ENCODE results near the gene HM13.

HM13 gene

DNA sequence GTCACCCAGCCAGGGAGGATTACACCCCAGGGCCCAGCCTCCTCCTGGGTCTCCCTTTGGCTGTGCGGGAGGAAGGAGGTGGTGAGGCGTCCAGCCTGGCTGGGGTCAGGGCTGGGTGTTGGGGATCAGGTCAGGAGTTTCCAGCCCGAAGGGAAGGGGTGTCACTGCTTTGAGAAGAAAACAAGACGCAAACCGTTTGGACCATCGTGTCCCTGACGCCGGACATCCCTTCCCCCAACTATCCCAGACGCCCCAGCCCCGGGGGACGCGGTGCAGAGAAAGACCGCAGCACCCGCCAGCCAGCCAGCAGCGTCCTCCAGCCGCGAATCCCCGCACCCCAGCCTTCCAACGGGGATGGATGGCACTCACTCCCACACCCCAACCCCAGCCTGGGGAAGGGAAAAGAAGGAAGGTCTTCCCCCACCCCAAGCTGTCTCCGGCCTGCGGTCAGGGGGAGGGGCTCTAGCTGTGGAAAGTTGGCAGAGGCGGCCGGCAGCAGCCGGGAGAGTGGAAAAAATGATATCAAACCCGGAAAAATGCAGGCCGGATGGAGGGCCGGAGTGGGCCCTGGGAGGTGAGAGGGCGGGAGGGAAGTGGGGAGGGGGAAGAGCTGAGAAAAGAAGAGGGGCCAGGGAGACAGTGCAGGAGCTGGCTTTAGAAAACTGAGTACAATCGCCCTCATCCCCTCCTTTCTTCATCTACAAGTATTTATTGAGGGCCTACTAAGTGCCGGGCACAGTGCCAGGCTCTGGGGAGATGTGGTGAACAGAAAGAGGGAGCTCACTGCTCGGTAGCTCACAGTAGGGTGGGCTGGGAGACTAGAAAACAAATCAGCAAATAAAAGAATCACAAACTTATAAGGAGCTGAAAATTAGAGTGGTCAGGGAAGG, 28.5 kb upstream of the HM13 start:
- no peak overlapping the region for H3K4me2 ChIP-seq (ENCODE audit: low read length, poor library complexity, severe bottlenecking)

DNA sequence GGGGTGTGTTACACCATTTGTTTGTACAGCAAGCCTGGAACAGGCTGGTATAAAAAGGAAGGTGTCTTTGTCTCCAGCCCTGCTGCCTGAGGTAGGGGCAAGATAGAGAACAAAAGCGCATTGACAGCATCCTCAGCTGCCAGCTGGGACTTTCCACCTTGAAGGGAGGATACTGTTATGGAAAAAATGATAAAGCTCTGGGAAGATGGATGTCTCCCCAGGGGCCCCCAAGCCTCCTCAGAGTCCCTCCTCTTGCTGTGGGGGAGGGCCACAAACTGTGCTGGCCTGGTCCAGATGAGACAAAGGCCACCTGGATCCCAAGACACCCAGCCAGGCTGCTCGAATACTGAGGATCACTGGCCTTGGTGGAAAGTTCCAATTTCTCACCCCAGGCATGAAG, 26.1 kb upstream of the HM13 start:
- H3K23ac ChIP-seq (ENCODE audit: low read length in 2 of 2): no peak overlapping the region
- H3K27me3 ChIP-seq (ENCODE audit: control insufficient read depth in 1 of 2, insufficient read depth in 1 of 2, low read length in 2 of 2): peaks cover 7 to 16% of the 10 kb centered on the region in 2 experiments
- no peaks in the 10 kb centered on the region for H3K9me3 ChIP-seq (ENCODE audit: control insufficient read depth, low read length)
- no peak overlapping the region for H3K4me2 ChIP-seq (ENCODE audit: low read length, poor library complexity, severe bottlenecking)
- H3K4me1 ChIP-seq (ENCODE audit: control insufficient read depth, insufficient read depth, low read depth, low read length): peaks cover 2% of the 10 kb centered on the region
- H2BK12ac ChIP-seq (ENCODE audit: low read length in 2 of 2): no peak overlapping the region
- no peak overlapping the region for H2AFZ ChIP-seq (ENCODE audit: low read depth, low read length)
- no peak overlapping the region for H3K18ac ChIP-seq (ENCODE audit: low read depth in 1 of 2, low read length in 2 of 2)
- H3K36me3 ChIP-seq (ENCODE audit: control insufficient read depth in 1 of 2, insufficient read depth in 2 of 2, low read depth in 1 of 2, low read length in 2 of 2): no peaks in the 10 kb centered on the region
- no peak overlapping the region for H2BK120ac ChIP-seq (ENCODE audit: low read depth, low read length)
- no peak overlapping the region for H3K4ac ChIP-seq (ENCODE audit: low read depth in 1 of 2, low read length in 2 of 2)
- no peak overlapping the region for H4K91ac ChIP-seq (ENCODE audit: low read length)
- 70% methylated on average over 2 of the region's 2 CpGs for WGBS
- DNase-seq: no peak
- H4K8ac ChIP-seq (ENCODE audit: low read length): no peak overlapping the region
- H3K9ac ChIP-seq (ENCODE audit: low read length): no peak overlapping the region
- no peak overlapping the region for H3K14ac ChIP-seq (ENCODE audit: low read length in 2 of 2)
- no peak overlapping the region for H2BK15ac ChIP-seq (ENCODE audit: low read depth, poor library complexity, severe bottlenecking)
- H2AK5ac ChIP-seq (ENCODE audit: low read length, severe bottlenecking): no peak overlapping the region
- no peak overlapping the region for H3K4me3 ChIP-seq (ENCODE audit: insufficient read depth in 1 of 2, low read depth in 1 of 2, low read length in 2 of 2)
- no peak overlapping the region for H2BK5ac ChIP-seq (ENCODE audit: low read depth, low read length, poor library complexity, severe bottlenecking)
- no peak overlapping the region for H3K27ac ChIP-seq (ENCODE audit: low read length, poor library complexity, severe bottlenecking)
- no peaks in the 10 kb centered on the region for H3K79me1 ChIP-seq (replicated peaks; ENCODE audit: low read length, poor library complexity, severe bottlenecking)

More for the DNA sequence above, 28.5 kb upstream of the HM13 start:
- Histone ChIP-seq H3K36me3 (ENCODE audit: control insufficient read depth in 1 of 2, insufficient read depth in 2 of 2, low read depth in 1 of 2, low read length in 2 of 2) (no peaks in the 10 kb centered on the region), H2AFZ (ENCODE audit: low read depth, low read length) (no peak overlapping the region), H3K27me3 (ENCODE audit: control insufficient read depth in 1 of 2, insufficient read depth in 1 of 2, low read length in 2 of 2) (peaks cover 7 to 27% of the 10 kb centered on the region in 2 experiments), H3K4me1 (ENCODE audit: control insufficient read depth, insufficient read depth, low read depth, low read length) (peaks cover 3% of the 10 kb centered on the region), H2AK5ac (ENCODE audit: low read length, severe bottlenecking) (no peak overlapping the region), H4K8ac (ENCODE audit: low read length) (peak overlapping the region; percentile 32), H2BK12ac (ENCODE audit: low read length in 2 of 2) (no peak overlapping the region), H3K14ac (ENCODE audit: low read length in 2 of 2) (no peak overlapping the region), H4K91ac (ENCODE audit: low read length) (no peak overlapping the region), H3K79me1 (replicated peaks; ENCODE audit: low read length, poor library complexity, severe bottlenecking) (no peaks in the 10 kb centered on the region), H3K27ac (ENCODE audit: low read length, poor library complexity, severe bottlenecking) (no peak overlapping the region), H3K4me3 (ENCODE audit: insufficient read depth in 1 of 2, low read depth in 1 of 2, low read length in 2 of 2) (peak overlapping the region in 1 of 2 experiments; percentile 48), H2BK120ac (ENCODE audit: low read depth, low read length) (no peak overlapping the region), H3K18ac (ENCODE audit: low read depth in 1 of 2, low read length in 2 of 2) (no peak overlapping the region), H2BK15ac (ENCODE audit: low read depth, poor library complexity, severe bottlenecking) (no peak overlapping the region), H3K4ac (ENCODE audit: low read depth in 1 of 2, low read length in 2 of 2) (no peak overlapping the region), H2BK5ac (ENCODE audit: low read depth, low read length, poor library complexity, severe bottlenecking) (no peak overlapping the region), H3K23ac (ENCODE audit: low read length in 2 of 2) (no peak overlapping the region), H3K9ac (ENCODE audit: low read length) (peak overlapping the region; percentile 82), H3K9me3 (ENCODE audit: control insufficient read depth, low read length) (no peaks in the 10 kb centered on the region)
- WGBS: 74% methylated on average over 25 of the region's 31 CpGs
- peak; percentile 19 for DNase-seq

DNA sequence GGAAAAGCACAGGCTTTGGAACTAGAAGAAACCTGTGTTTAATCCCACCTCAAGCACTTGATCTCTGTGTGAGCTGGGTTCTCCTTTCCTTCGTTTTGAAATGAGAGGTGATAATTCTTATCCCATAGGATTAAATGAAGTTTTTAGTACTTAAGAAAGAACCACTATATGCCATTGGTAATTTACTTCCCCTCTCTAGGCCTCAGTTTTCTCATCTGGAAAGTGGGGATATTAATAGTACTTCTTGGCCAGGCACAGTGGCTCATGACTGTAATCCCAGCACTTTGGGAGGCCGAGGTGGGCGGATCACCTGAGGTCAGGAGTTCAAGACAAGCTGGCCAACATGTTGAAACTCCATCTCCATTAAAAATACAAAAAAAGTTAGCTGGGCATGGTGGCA, 25.1 kb upstream of the HM13 start:
- H3K27ac ChIP-seq (ENCODE audit: low read length, poor library complexity, severe bottlenecking): no peak overlapping the region
- H3K18ac ChIP-seq (ENCODE audit: low read depth in 1 of 2, low read length in 2 of 2): no peak overlapping the region
- no peak overlapping the region for H2BK15ac ChIP-seq (ENCODE audit: low read depth, poor library complexity, severe bottlenecking)
- no peak overlapping the region for H4K91ac ChIP-seq (ENCODE audit: low read length)
- no peak overlapping the region for H3K23ac ChIP-seq (ENCODE audit: low read length in 2 of 2)
- H3K9ac ChIP-seq (ENCODE audit: low read length): no peak overlapping the region
- H4K8ac ChIP-seq (ENCODE audit: low read length): no peak overlapping the region
- no peak overlapping the region for H3K4ac ChIP-seq (ENCODE audit: low read depth in 1 of 2, low read length in 2 of 2)
- H3K79me1 ChIP-seq (replicated peaks; ENCODE audit: low read length, poor library complexity, severe bottlenecking): no peaks in the 10 kb centered on the region
- no peak overlapping the region for H3K4me2 ChIP-seq (ENCODE audit: low read length, poor library complexity, severe bottlenecking)
- no peak overlapping the region for H2AK5ac ChIP-seq (ENCODE audit: low read length, severe bottlenecking)
- H2AFZ ChIP-seq (ENCODE audit: low read depth, low read length): no peak overlapping the region
- no peaks in the 10 kb centered on the region for H3K9me3 ChIP-seq (ENCODE audit: control insufficient read depth, low read length)
- DNase-seq: no peak
- peaks cover 1% of the 10 kb centered on the region for H3K4me1 ChIP-seq (ENCODE audit: control insufficient read depth, insufficient read depth, low read depth, low read length)
- H3K4me3 ChIP-seq (ENCODE audit: insufficient read depth in 1 of 2, low read depth in 1 of 2, low read length in 2 of 2): no peak overlapping the region
- no peak overlapping the region for H2BK5ac ChIP-seq (ENCODE audit: low read depth, low read length, poor library complexity, severe bottlenecking)
- no peak overlapping the region for H2BK120ac ChIP-seq (ENCODE audit: low read depth, low read length)
- H3K27me3 ChIP-seq (ENCODE audit: control insufficient read depth in 1 of 2, insufficient read depth in 1 of 2, low read length in 2 of 2): peaks cover 7 to 19% of the 10 kb centered on the region in 2 experiments
- no peak overlapping the region for H3K14ac ChIP-seq (ENCODE audit: low read length in 2 of 2)
- no peak overlapping the region for H2BK12ac ChIP-seq (ENCODE audit: low read length in 2 of 2)
- no peaks in the 10 kb centered on the region for H3K36me3 ChIP-seq (ENCODE audit: control insufficient read depth in 1 of 2, insufficient read depth in 2 of 2, low read depth in 1 of 2, low read length in 2 of 2)
- 53% methylated on average over 2 of the region's 3 CpGs for WGBS

DNA sequence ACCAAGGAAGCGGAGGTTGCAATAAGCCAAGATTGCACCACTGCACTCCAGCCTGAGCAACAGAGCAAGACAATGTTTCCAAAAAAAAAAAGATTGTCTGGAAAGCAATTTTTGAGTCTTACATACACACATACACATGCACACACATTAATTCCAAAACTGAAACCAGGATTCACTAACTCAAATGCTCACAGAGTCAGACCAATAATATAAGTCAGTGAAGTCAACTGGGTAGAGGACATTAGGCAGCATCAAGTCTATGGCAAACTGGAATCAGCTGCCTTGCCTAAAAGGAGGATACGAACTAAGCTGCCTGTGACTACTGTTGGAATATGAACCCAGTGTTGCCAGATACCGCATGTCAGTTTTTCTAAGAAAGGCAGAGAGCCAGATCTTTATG, 23.5 kb upstream of the HM13 start:
- Histone ChIP-seq H4K91ac (ENCODE audit: low read length) (no peak overlapping the region), H3K23ac (ENCODE audit: low read length in 2 of 2) (no peak overlapping the region), H3K18ac (ENCODE audit: low read depth in 1 of 2, low read length in 2 of 2) (no peak overlapping the region), H3K79me1 (replicated peaks; ENCODE audit: low read length, poor library complexity, severe bottlenecking) (no peaks in the 10 kb centered on the region), H3K4me2 (ENCODE audit: low read length, poor library complexity, severe bottlenecking) (no peak overlapping the region), H3K14ac (ENCODE audit: low read length in 2 of 2) (no peak overlapping the region), H3K27me3 (ENCODE audit: control insufficient read depth in 1 of 2, insufficient read depth in 1 of 2, low read length in 2 of 2) (peaks cover 7 to 22% of the 10 kb centered on the region in 2 experiments), H3K36me3 (ENCODE audit: control insufficient read depth in 1 of 2, insufficient read depth in 2 of 2, low read depth in 1 of 2, low read length in 2 of 2) (no peaks in the 10 kb centered on the region), H2AFZ (ENCODE audit: low read depth, low read length) (no peak overlapping the region), H2BK120ac (ENCODE audit: low read depth, low read length) (no peak overlapping the region), H3K9ac (ENCODE audit: low read length) (no peak overlapping the region), H3K4me1 (ENCODE audit: control insufficient read depth, insufficient read depth, low read depth, low read length) (no peaks in the 10 kb centered on the region), H3K27ac (ENCODE audit: low read length, poor library complexity, severe bottlenecking) (no peak overlapping the region), H2BK12ac (ENCODE audit: low read length in 2 of 2) (no peak overlapping the region), H2BK5ac (ENCODE audit: low read depth, low read length, poor library complexity, severe bottlenecking) (no peak overlapping the region), H3K4me3 (ENCODE audit: insufficient read depth in 1 of 2, low read depth in 1 of 2, low read length in 2 of 2) (no peak overlapping the region), H2BK15ac (ENCODE audit: low read depth, poor library complexity, severe bottlenecking) (no peak overlapping the region), H3K4ac (ENCODE audit: low read depth in 1 of 2, low read length in 2 of 2) (no peak overlapping the region), H3K9me3 (ENCODE audit: control insufficient read depth, low read length) (no peaks in the 10 kb centered on the region), H2AK5ac (ENCODE audit: low read length, severe bottlenecking) (no peak overlapping the region), H4K8ac (ENCODE audit: low read length) (no peak overlapping the region)
- no peak for DNase-seq
- WGBS: 88% methylated on average over 3 of the region's 3 CpGs

Data from mesenchymal stem cell (in vitro differentiated cells and primary cell).